SK-N-DZ (cell line): Measurements from ENCODE around the gene EIF2S1.

Experiments
- DNase-seq: peaks from one replicate; pipeline ENCODE4 v3.0.0-alpha.2; 2015; ENCODE audit warnings: low spot score

EIF2S1 gene

GRCh38 chr14:67371247-67372148 lies 11.4 kb downstream of the EIF2S1 start:
- no peak for DNase-seq

GRCh38 chr14:67372833-67373232 lies 12.7 kb downstream of the EIF2S1 start:
- DNase-seq, result no peak

- no peak for DNase-seq
These were observed 13.2 kb downstream of the EIF2S1 start for GRCh38 chr14:67373347-67373746.

- DNase-seq, result no peak
These were observed 17.8 kb downstream of the EIF2S1 start for GRCh38 chr14:67377916-67378315.

DNA sequence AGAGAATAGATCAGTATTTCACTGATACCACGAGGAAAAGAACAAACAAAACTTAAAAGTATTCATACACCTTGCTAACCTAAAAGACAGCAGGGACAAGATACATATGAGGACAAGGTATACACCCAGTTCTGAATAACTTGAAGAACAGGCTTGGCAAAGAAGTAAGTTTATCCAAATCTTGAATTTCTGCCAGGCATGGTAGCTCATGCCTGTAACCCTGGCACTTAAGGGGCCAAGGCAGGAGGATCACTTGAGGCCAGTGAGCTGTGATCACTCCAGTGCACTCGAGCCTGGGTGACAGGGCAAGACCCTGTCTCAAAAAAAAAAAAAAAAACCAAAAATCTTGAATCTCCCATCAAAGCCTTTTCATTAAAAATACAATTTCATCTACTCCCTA lies 25.0 kb downstream of the EIF2S1 start:
- no peak for DNase-seq

- no peak for DNase-seq
These were observed 25.5 kb downstream of the EIF2S1 start for GRCh38 chr14:67385618-67386017.

DNA sequence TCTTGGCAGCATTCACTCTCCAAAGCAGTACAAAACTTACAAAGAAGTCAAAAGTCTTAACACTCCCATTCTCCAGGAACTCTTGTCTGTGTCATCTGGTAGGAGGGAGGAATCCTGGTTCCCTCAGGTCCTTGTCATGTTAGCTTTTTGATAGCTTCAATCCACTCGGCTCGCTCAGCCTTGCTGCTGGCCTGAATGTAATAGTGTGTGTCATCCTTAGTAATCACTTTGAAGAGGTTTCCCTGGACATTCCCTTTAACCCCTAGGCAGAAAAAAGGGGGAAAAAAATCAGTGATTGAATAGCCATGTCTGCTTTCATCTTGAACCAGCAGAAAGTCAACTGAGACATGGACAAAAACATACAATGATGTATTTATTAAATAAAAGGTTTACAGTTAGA lies 27.1 kb downstream of the EIF2S1 start:
- no peak for DNase-seq

GRCh38 chr14:67389275-67389674 lies 29.1 kb downstream of the EIF2S1 start:
- no peak for DNase-seq

GRCh38 chr14:67389811-67390534 lies 29.8 kb downstream of the EIF2S1 start:
- DNase-seq, result no peak

DNA sequence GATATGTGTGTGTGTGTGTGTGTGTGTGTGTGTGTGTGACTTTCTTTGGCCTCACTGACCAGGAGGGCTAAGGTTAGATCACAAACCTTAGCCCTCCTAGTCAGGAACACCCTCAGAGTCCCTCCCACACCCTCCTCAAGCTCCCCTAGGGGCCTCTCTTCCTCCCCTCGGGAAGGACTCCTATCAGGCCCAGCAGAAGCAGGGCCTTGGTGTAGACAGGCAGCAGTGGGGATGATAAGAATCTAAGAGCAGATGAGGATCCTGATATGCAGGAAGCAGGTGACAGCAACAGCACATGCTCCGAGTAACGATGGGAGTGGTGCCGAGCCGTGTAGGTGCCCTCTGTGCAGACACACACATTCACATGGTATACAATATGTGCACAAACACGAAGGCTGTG lies 31.1 kb downstream of the EIF2S1 start:
- DNase-seq, result peak; percentile 43

- DNase-seq, result no peak
These were observed 32.0 kb downstream of the EIF2S1 start for GRCh38 chr14:67392123-67392522.

DNA sequence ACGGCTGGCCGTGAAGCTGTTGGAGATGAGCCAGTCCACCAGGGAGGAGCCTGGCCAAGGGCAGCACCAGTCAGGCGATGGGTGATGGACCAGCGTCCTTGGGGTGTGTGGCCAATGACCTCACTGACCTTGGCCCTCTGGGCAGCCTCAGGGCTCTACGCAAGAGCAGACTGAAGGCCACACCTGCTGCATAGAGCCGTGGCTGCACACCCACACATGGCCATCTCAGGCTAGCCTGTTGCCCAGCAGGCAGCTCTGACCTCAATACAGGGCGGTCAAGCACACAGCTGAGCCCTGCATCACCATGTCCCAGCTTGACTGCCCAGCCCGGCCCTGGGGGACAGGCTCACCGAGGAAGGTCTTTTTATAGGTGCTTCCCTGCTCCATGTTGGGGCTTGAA lies 32.7 kb downstream of the EIF2S1 start:
- DNase-seq, result no peak

DNA sequence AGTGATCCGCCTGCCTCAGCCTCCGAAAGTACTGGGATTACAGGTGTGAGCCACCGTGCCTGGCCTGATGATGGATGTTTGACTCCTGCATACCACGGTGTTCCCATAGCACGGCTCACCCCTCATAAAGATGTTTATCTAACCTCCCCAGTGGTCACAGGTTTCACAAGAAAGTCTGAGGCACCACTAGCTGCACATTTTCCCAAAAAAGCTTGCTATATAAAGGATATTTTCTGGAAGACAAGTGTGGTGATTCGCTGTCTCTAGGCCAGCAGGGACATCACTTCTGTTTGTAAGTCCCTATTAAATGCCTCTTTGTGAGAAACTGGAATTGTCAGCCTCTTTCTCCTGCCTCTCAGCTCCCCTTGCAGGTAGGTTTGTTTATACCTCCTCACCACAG lies 33.6 kb downstream of the EIF2S1 start:
- no peak for DNase-seq

DNA sequence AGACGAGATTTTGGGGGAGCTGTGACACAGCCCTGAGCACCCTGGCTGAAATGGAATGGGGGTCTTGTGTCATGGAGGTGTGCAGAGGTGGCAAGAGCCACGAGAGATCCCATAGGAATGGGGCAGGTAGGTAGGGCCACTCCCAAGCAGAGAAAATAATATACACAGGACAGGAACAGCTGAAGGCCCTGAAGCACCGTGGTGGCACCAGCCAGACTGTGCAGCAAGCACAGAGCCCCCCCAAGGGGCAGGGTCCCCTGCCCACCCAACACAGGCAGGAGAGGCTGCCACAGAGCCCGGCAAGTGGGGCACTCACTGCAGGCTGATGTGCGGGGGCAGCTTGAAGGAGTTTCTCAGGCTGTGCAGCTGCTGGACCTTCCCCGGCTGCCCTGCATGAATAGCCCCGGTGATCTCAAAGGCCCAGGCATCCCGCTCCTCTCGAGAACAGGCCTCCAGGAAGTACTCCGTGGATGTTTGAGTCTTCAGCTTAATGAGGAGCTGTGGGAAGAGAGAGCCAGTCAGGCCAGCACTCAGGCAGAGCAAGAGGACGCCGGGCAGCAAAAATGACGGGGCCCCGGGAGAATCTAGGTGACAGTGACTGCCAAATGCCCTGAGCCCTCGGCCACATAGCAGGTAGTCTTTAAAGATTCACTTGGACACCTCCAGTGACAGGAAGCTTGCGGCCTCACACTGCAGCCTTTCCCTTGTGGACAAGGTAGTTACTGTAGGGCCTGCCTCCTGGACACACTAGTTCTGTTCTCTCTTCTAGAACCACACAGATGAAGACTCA lies 35.2 kb downstream of the EIF2S1 start:
- DNase-seq, result no peak

- no peak for DNase-seq
These were observed 35.7 kb downstream of the EIF2S1 start for GRCh38 chr14:67395876-67396189.

- DNase-seq, result no peak
These were observed 36.3 kb downstream of the EIF2S1 start for GRCh38 chr14:67396381-67396970.

- DNase-seq, result no peak
These were observed 37.4 kb downstream of the EIF2S1 start for GRCh38 chr14:67397536-67397935.

- no peak for DNase-seq
These were observed 40.3 kb downstream of the EIF2S1 start for GRCh38 chr14:67400434-67400833.

DNA sequence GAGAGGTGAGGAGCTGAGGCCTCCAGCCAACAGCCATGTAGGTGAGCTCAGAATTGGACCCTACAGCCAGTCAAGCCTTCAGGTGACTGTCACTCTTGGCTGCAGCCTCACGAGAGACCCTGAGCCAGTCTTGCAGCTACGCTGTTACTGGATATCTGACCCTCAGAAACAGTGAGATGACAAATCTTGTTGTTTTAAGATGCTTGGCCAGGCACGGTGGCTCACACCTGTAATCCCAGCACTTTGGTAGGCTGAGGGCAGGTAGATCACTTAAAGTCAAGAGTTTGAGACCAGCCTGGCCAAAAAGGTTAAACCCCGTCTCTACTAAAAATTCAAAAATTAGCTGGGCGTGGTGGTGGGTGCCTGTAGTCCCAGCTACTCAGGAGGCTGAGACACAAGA lies 45.6 kb downstream of the EIF2S1 start:
- no peak for DNase-seq

- peak; percentile 16 for DNase-seq
These were observed 48.1 kb downstream of the EIF2S1 start for GRCh38 chr14:67408122-67408801.

GRCh38 chr14:67409461-67409860 lies 49.3 kb downstream of the EIF2S1 start:
- DNase-seq, result no peak
